Measurements from ENCODE around the gene VPS51.

Gene VPS51

GRCh38 chr11:65121865-65122696, 26.1 kb downstream of the VPS51 start, which contains the start of the genes FAU and MRPL49:
TSS of gene FAU (minus strand) at chr11:65122134. CDS start at chr11:65121813, 321 bp downstream.
TSS of gene MRPL49 (plus strand) at chr11:65122321. CDS start at chr11:65122347, 26 bp downstream.
- peak; percentile 99 for DNase-seq

DNA sequence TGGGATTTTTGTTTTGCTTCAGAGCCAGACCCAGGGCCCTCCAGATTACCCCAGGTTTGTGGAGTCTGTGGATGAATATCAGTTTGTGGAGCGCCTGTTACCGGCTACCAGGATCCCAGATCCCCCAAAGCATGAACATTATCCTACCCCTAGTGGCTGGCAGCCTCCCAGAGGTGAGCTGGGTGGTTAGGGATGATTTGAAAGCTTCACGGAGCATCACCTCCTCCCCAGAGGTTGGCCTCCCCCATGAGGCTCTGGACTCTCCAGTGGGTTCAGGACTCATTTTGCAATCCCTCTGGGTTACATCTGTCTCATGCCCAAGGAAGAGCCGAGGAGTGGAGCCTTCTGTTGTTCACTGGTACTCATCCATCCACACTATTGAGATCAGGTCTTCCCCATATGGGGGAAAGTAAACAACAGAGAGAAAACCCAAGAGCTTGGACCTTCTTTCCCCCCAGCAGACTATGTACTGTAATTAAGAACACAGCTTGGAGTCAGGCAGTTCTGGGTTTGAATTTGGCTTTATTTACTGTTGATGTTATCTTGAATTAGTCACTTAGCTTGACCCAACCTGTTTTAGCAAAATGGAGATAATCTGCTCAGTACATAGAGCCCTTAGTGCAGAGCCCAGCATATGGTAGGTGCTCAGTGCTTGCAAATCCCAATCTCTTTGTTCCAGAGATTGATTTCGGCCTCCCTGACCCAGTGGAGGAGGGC, 28.6 kb downstream of the VPS51 start:
- DNase-seq = no peak

GRCh38 chr11:65125197-65126056, 29.4 kb downstream of the VPS51 start:
- DNase-seq = no peak

GRCh38 chr11:65126624-65127274, 30.7 kb downstream of the VPS51 start:
- DNase-seq = no peak

- no peak for DNase-seq
Measured at GRCh38 chr11:65127473-65128181, 31.6 kb downstream of the VPS51 start.

GRCh38 chr11:65128182-65129145, 32.5 kb downstream of the VPS51 start:
- no peak for DNase-seq

DNA sequence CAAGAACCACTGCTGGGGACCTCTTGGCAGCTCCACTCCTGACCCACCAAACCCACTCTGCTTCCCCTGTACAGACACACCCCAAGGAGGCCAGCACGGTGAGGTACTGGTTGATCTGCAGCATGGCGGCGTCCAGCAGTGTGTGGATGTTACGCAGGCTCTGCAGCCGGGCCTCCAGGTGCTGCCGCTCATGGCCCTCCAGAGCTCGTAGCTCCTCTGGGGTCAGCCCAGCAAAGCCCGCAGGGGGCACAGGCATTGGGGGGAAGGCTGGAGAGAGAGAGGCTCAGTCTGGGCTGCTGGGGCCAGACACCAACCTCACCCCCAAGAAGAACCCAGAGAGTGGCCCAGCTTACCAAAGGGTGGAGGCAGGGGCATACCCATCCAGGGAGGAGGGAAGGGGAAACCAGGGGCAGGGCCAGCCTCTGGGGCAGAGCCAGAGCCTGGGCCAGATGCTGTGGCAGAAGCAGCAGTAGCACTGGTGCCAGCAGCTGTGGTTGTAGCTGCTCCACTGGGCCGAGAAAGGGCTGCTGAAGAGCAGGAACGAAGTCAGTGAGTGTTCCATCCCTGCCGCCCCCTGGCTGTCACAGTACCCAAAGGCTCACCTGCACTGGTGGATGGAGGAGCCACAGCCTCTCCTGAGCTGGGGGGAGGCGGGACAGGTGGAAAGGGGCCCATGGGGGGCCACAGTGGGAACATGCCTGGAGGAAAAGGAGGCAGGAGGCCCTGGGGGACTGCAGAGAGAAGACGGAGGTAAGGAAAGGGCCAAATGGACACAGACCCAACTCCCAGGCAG, 33.8 kb downstream of the VPS51 start:
- DNase-seq = no peak

DNA sequence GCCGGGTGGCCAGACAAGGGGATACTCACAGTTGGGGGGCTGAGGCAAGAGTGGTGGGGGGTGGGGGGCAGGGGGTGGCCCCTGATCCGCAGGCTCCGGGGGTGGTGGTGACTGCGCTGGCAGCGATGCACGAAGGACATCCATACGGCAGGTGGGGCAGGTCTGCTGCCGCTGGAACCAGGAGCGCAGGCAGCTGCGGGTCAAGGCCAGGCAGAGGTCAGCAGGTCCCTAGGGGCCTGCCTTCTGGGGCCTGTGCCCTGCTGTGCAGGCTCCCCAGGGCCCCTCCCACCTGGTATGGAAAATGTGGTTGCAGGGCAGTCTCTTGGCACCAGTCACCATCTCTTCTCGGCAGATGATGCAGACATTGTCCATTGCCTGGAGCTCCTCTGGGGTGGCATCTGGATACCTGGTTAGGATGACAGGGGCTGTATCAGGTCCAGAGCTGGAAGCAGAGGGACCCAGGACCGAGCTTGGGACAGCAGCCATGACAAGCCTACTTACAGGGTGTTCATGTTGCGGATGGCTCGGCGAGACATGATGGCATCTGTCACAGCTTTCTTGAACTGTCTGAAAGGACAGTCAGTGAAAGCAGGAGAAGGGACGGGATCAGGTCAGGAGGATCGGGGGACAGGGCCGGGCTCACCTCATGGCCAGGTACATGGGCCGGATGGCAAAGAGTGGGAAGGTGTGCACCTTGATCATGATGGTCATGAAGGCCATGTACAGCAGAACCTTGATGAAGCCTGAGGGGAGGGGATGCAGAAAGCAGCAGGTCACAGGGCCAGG, 34.8 kb downstream of the VPS51 start:
- no peak for DNase-seq

- no peak for DNase-seq
Measured at GRCh38 chr11:65131417-65131776, 35.4 kb downstream of the VPS51 start.

- DNase-seq = no peak
Measured at GRCh38 chr11:65131895-65132237, 35.9 kb downstream of the VPS51 start.

DNA sequence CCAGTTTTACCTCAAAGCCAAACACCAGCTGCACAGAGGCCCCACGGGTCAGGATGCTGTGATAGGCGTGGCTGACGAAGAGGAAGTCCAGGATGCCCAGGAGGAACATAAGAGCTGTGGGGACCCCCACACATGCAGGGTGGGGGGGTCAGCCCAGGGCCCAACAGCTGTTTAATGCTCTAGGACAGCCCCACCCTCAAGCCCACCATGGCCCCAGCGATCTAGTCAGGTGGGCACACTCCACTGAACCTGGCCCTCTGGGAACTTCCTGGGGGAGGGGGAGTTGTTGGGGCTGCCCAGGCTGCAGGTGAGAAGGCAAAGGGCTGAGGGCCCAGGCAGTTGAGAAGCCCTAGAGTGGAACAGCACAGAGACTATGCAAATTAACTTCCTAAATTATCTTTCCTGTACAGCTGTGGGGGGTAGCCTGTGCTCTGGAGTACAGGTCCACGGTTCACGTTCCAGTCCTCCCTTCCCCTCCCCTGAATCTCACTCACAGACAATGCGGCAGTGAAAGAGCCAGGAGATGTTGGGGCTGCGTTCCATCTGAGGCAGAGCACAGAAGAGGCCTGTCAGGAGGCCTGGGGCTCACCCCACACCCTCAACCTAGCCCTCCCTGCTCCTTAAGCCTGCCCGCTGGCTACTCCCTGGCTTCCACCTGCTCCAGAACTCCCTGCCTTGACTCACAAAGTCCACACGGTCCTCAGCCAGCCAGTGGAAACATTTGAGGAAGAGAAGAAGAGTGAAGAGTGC, 36.4 kb downstream of the VPS51 start:
- no peak for DNase-seq

DNA sequence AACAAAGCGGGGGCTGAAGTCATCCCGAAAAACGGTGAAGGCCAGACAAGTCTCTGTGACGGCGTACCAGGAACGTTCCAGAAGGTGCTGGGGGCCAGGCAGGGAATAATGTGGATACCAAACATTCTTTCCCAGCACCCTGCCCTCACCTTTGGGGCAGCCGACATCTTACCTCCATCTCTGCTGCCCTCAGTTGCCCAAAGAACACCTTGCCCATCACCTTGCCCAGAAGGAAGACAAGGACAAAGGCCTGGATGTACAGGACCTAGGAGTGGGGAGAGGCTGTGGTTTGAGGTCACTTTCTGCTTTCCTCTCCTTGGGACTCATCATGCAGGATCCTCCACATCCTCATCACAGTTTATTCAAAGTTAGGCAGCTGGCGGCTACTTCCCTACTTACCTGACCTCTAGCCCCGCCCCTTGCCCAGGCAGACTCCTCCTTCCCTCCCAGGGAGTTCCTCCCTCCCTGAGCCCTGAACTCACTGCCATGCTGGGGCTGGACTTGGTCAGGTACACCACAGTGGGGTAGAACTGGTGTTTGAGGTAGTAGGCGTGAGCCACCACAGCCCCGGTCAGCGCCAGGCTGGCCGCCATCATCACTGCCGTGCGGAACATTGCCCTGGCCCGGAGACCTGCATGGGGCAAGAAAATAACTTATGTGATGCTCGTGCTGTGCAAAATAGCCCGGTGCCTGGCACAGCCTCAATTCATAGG, 37.1 kb downstream of the VPS51 start:
- DNase-seq = no peak

GRCh38 chr11:65133724-65134123, 37.7 kb downstream of the VPS51 start:
- DNase-seq = no peak

DNA sequence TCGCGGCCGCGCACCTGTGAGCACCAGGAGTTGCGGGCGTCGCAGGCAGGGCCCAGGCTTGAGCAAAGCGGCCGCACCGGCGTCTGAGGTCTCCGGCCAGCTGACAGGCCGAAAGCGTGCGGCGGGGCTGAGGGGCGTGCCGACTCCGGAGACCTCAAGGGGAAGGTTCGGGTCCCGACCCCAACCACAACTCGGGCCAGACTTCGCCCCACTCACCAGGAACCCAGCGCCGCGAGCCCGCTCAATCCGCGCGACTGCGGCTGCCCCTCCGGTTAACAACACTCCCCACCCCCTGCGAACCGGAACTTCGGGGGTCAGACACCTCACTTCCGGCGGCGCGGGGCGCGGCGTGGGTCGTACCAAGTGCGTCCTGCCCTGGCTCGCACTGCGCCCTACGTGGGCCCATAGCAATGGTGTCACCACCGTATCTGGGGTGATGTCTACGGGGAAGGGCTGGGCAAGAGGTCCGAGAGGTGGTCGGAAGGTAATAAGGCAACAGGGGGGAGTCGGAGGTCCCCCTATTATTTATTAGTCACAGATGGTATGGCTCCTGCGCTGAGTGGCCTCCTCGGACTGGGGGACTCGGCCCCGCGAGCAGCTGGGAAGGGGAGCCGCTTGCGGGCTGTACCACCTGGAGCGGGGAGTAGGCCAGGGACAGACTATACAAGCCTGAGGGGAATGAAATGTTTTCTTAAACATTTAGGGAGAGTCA, 38.4 kb downstream of the VPS51 start, which contains the start of gene SYVN1:
TSS of gene SYVN1 (minus strand) at position 280 of the 712 bp plus-strand sequence. CDS start 918 bp downstream, outside the sequence.
- peak; percentile 92 for DNase-seq

- DNase-seq = peak; percentile 80
Measured at GRCh38 chr11:65134952-65135632, 39.1 kb downstream of the VPS51 start.

GRCh38 chr11:65135633-65136145, 39.7 kb downstream of the VPS51 start:
- no peak for DNase-seq

All from activated gamma-delta T cell treated with Interleukin-2 at 50 U/mL for 16 hours (primary cell).